ENCODE measurements around the gene TMEM119.

The TMEM119 gene

DNA sequence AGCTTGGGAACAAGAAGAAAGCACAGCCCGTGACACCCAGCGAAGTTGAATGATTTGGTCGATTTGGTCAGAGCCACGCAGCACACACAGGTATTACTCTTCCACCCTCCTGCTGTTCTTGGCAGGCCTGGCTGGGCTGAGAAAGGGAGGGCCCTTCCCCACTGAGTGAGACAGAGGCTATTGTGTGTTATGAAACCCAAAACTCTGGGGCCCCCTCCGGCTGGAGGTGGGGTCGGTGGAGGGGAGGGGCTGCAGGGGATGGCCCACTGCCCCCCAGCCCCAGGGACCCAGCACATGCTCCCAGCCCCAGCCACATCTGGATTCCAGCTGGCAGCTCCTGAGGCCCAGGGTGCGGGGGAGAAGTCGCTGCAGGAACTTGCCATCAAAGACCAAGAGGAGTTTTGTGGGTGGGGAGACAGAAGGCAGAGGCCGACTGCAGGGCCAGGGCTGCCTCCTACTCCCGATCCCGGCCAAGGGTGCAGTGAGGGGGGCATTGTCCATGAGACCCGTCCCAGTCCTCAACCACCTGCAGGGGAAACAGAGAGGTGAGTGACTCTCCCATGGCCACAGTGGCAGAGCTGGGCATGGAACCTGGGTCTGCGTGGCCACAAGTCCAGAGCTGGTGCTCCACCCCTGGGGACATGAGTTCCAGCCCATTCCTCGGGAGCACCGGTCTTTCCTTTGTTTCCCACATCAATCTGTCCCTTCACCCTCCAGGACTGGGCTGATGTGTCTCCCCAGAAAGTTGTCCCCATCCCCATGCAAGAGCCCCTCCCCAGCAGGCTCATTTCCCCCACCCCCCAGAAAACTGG lies 8.7 kb downstream of the TMEM119 start:
- Mint-ChIP-seq H3K9me3 (no peaks in the 10 kb centered on the region), H3K4me3 (peak overlapping the region; percentile 47), H3K27me3 (ENCODE audit: low read depth, poor library complexity) (no peaks in the 10 kb centered on the region), H3K27ac (peak overlapping the region; percentile 73), H3K36me3 (ENCODE audit: low read depth) (no peaks in the 10 kb centered on the region), H3K4me1 (peaks cover 38% of the 10 kb centered on the region)
- peak; percentile 48 for DNase-seq
- TF ChIP-seq, protein P1, sequence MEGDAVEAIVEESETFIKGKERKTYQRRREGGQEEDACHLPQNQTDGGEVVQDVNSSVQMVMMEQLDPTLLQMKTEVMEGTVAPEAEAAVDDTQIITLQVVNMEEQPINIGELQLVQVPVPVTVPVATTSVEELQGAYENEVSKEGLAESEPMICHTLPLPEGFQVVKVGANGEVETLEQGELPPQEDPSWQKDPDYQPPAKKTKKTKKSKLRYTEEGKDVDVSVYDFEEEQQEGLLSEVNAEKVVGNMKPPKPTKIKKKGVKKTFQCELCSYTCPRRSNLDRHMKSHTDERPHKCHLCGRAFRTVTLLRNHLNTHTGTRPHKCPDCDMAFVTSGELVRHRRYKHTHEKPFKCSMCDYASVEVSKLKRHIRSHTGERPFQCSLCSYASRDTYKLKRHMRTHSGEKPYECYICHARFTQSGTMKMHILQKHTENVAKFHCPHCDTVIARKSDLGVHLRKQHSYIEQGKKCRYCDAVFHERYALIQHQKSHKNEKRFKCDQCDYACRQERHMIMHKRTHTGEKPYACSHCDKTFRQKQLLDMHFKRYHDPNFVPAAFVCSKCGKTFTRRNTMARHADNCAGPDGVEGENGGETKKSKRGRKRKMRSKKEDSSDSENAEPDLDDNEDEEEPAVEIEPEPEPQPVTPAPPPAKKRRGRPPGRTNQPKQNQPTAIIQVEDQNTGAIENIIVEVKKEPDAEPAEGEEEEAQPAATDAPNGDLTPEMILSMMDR (IDR thresholded peaks at IDR 0.05) = no peak

DNA sequence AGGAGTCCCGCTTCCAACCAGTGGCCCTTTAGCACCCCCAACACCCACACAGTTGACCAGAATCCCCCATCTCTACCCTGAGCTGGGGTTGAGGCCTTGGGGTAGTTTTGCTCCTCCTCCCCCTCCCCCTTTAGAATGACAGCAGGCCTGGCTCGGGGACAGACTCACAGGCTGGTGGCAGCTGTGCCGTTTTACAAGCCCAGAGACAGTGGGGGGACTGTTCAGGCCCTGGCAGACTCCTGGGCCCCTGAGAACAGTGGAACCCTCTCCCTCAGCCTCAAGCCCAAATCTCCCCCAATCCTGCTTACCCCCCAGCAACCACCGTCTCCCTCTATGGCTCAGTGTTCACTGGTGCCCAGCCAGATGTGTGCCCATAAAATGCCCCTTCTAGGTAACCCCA lies 10.1 kb downstream of the TMEM119 start:
- H3K27ac Mint-ChIP-seq = no peak overlapping the region
- H3K4me1 Mint-ChIP-seq = peaks cover 52% of the 10 kb centered on the region
- H3K9me3 Mint-ChIP-seq = no peaks in the 10 kb centered on the region
- H3K4me3 Mint-ChIP-seq = no peak overlapping the region
- H3K27me3 Mint-ChIP-seq (ENCODE audit: low read depth, poor library complexity) = no peaks in the 10 kb centered on the region
- TF ChIP-seq, protein P1 (IDR thresholded peaks at IDR 0.05) = no peak
- DNase-seq = no peak
- H3K36me3 Mint-ChIP-seq (ENCODE audit: low read depth) = no peaks in the 10 kb centered on the region

DNA sequence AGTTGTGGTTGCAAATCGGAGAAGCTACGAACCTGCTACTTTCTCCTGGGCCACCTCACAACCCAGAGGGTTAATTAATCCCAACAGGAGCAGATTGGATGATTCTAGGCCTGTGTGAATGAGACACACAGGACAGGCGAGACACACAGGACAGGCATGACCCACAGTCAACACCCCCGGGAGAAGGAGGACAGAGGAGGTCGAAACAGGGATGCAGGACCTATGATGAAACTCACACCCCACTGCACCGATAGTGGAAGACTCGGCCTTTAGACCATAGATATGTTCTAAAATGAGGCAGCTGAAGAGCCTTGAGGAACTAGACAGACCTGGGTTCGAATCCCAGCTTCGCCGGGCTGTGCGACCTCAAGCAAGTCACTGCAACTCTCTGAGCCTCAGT lies 11.6 kb downstream of the TMEM119 start:
- no peak overlapping the region for H3K27ac Mint-ChIP-seq
- H3K4me3 Mint-ChIP-seq = no peak overlapping the region
- peaks cover 55% of the 10 kb centered on the region for H3K4me1 Mint-ChIP-seq
- no peaks in the 10 kb centered on the region for H3K27me3 Mint-ChIP-seq (ENCODE audit: low read depth, poor library complexity)
- TF ChIP-seq, protein P1 (IDR thresholded peaks at IDR 0.05) = no peak
- H3K36me3 Mint-ChIP-seq (ENCODE audit: low read depth) = no peaks in the 10 kb centered on the region
- no peaks in the 10 kb centered on the region for H3K9me3 Mint-ChIP-seq
- no peak for DNase-seq

DNA sequence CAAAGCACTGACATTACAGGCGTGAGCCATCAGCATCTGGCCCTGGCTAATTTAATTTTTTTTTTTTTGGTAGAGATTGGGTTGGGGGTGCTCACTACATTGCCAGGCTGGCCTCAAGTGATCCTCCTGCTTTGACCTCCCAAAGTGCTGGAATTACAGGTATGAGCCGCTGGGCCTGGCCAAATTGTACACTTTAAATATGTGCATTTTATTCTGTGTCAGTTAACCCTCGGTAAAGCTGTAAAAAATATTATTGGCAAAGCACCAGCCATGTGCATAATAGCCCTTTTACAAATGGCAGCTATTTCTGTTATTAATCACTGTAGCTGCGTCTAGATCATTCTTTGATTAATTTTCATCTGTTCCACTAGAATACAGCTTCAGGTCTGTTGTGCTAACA lies 12.0 kb downstream of the TMEM119 start:
- Mint-ChIP-seq H3K4me1 (peaks cover 52% of the 10 kb centered on the region), H3K27me3 (ENCODE audit: low read depth, poor library complexity) (no peaks in the 10 kb centered on the region)

DNA sequence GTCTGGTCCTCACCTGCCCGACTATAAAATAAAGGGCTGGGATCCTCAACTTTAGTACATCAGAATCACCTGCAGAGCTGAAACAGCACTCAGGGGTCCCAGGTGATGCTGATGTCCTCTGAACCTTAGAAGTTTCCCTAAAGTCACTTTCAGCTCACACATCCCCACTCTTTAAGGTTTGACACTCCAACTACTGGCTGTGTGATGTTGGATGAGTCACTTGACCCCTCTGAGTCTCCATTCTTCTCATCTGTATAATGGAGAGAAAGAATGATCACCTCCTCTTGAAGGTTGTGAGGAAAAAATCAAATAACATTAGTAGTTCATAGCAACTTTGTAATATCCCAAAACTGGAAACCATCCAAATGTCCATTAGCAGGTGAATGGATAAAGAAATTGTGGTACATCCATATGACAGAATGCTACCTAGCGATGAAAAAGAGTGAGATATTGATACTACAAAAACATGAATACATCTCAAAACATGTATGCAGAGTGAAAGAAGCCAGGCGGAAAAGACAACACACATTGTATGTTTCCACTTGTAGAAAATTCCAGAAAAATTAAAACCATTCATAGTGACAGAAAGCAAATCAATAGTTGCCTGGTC lies 13.3 kb downstream of the TMEM119 start:
- Mint-ChIP-seq H3K36me3 (ENCODE audit: low read depth) (no peaks in the 10 kb centered on the region), H3K4me3 (no peak overlapping the region), H3K4me1 (peaks cover 52% of the 10 kb centered on the region), H3K27me3 (ENCODE audit: low read depth, poor library complexity) (no peaks in the 10 kb centered on the region), H3K9me3 (no peaks in the 10 kb centered on the region), H3K27ac (no peak overlapping the region)
- DNase-seq = no peak
- TF ChIP-seq, protein P1 (IDR thresholded peaks at IDR 0.05) = no peak

More for the DNA sequence above, 12.0 kb downstream of the TMEM119 start:
- Mint-ChIP-seq H3K4me3 (no peak overlapping the region), H3K9me3 (no peaks in the 10 kb centered on the region), H3K36me3 (ENCODE audit: low read depth) (no peaks in the 10 kb centered on the region), H3K27ac (no peak overlapping the region)
- DNase-seq = no peak
- TF ChIP-seq, protein P1 (IDR thresholded peaks at IDR 0.05) = no peak
